Measurements from ENCODE around the gene UBE2J1. TPM values are rescaled to one million over a fixed set of nuclear protein-coding genes. Genes with fewer than 3 reads are reported as not detected.

Gene UBE2J1
- total and polyA plus RNA-seq, 9 of the 15 experiments (the other 6 are each of a cell fraction or from before 2014, with no cell fraction given): 11.6 to 32.6 (median 22.0) TPM

GRCh38 chr6:89297695-89298351 lies 54.7 kb downstream of the UBE2J1 start (continued):
- TF ChIP-seq ARID4B (CRISPR knock-in tag; IDR thresholded peaks at IDR 0.05): no peak
- TF ChIP-seq KDM1A (IDR thresholded peaks at IDR 0.05): peak; percentile 96 to 98
- TF ChIP-seq NCOR1 (IDR thresholded peaks at IDR 0.05): peak; percentile 56
- no peak for TF ChIP-seq CREB3L1 (IDR thresholded peaks at IDR 0.05; ENCODE audit: borderline replicate concordance, low read depth)
- no peak for TF ChIP-seq ATF2 (CRISPR knock-in tag; IDR thresholded peaks at IDR 0.05)
- TF ChIP-seq SOX6 (IDR thresholded peaks at IDR 0.05): no peak
- no peak for TF ChIP-seq TRIM28 (IDR thresholded peaks at IDR 0.05)
- TF ChIP-seq ZNF280B (CRISPR knock-in tag; IDR thresholded peaks at IDR 0.05): no peak
- no peak for TF ChIP-seq ZNF121 (CRISPR knock-in tag; conservative IDR thresholded peaks at IDR 0.05)
- no peak for TF ChIP-seq COPS2 (conservative IDR thresholded peaks at IDR 0.05)
- no peak for TF ChIP-seq ZNF175 (CRISPR knock-in tag; IDR thresholded peaks at IDR 0.05; ENCODE audit: low read depth)
- TF ChIP-seq CSDE1 (IDR thresholded peaks at IDR 0.05): no peak
- TF ChIP-seq CBX8 (IDR thresholded peaks at IDR 0.05; ENCODE audit: borderline replicate concordance, extremely low read depth, low read depth, low read length, poor library complexity, severe bottlenecking): no peak
- no peak for TF ChIP-seq NFE2L1 (tag; IDR thresholded peaks at IDR 0.05; ENCODE audit: borderline replicate concordance, low read depth)
- TF ChIP-seq PHF21A (IDR thresholded peaks at IDR 0.05; ENCODE audit: borderline replicate concordance, low read depth): no peak
- no peak for TF ChIP-seq ILF3 (IDR thresholded peaks at IDR 0.05; ENCODE audit: borderline replicate concordance)
- TF ChIP-seq ZNF41 (CRISPR knock-in tag; conservative IDR thresholded peaks at IDR 0.05): no peak
- TF ChIP-seq RNF2 (IDR thresholded peaks at IDR 0.05): 0 out of 2 replicates have a peak, but pooled peaks have one; percentile 38
- 0 out of 2 replicates have a peak, but pooled peaks have one; percentile 20 for TF ChIP-seq STAT5A (IDR thresholded peaks at IDR 0.05; ENCODE audit: borderline replicate concordance, low read length)
